WERI-Rb-1 (cell line): Measurements from ENCODE around the gene CTPS2.
"Not testable (repeated sequence)": the region's sequence is repeated elsewhere in the genome, so short reads cannot be mapped to it uniquely, and the experiment has no call there.

ENCODE experiments used
- DNase-seq: peaks from one replicate; pipeline ENCODE4 v3.0.0-alpha.2; 2020
- H3K27ac ChIP-seq: fragments of 250-450 bp; sonication (Bioruptor Pico); 2 replicates; pipeline ENCODE4 v1.5.1; 2020; ENCODE audit warnings: mild to moderate bottlenecking, moderate library complexity
- H3K27me3 ChIP-seq: fragments of 250-450 bp; sonication (Bioruptor Pico); 2 replicates; pipeline ENCODE4 v1.5.1; 2021; ENCODE audit warnings: mild to moderate bottlenecking, low read depth, moderate library complexity; ENCODE audit not compliant: insufficient read depth, severe bottlenecking
- H3K36me3 ChIP-seq: fragments of 250-450 bp; sonication (Bioruptor Pico); 2 replicates; pipeline ENCODE4 v1.5.1; 2020; ENCODE audit warnings: mild to moderate bottlenecking, moderate library complexity
- H3K4me3 ChIP-seq: 2 replicates; pipeline ENCODE4 v1.5.1; 2011; ENCODE audit warnings: low read depth, mild to moderate bottlenecking, control low read depth, low read length
- H3K9me3 ChIP-seq: fragments of 250-450 bp; sonication (Bioruptor Pico); 2 replicates; pipeline ENCODE4 v1.5.1; 2021; ENCODE audit warnings: mild to moderate bottlenecking, moderate library complexity; ENCODE audit not compliant: severe bottlenecking
- TF ChIP-seq, protein P1 (sequence below): IDR thresholded peaks from 2 replicates; pipeline ENCODE4 v1.5.1; 2011; ENCODE audit warnings: low read depth, mild to moderate bottlenecking, control low read depth, inconsistent platforms, low read length

CTPS2 gene

DNA sequence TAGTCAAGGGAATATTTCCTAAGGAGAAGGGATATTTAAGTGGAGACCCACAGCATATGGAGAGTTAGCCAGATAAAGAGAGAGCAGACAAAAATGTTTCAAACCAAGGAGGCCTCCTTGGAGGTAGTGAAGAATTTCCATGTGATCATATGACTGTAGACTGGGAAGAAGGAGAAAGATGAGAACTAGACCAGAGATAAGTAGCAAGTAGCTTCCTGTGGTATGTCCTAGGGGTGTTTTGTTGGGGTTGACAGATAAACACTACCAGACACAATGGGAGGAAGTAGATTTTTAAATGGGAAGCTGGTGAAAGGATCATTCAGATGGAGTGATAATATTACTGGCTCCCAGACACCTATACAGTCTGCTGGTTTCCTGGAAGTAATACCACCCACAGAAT lies 20.5 kb upstream of the CTPS2 start:
- no peaks in the 10 kb centered on the region for H3K9me3 ChIP-seq
- TF ChIP-seq, protein P1, sequence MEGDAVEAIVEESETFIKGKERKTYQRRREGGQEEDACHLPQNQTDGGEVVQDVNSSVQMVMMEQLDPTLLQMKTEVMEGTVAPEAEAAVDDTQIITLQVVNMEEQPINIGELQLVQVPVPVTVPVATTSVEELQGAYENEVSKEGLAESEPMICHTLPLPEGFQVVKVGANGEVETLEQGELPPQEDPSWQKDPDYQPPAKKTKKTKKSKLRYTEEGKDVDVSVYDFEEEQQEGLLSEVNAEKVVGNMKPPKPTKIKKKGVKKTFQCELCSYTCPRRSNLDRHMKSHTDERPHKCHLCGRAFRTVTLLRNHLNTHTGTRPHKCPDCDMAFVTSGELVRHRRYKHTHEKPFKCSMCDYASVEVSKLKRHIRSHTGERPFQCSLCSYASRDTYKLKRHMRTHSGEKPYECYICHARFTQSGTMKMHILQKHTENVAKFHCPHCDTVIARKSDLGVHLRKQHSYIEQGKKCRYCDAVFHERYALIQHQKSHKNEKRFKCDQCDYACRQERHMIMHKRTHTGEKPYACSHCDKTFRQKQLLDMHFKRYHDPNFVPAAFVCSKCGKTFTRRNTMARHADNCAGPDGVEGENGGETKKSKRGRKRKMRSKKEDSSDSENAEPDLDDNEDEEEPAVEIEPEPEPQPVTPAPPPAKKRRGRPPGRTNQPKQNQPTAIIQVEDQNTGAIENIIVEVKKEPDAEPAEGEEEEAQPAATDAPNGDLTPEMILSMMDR, result no peak
- H3K27me3 ChIP-seq, result no peaks in the 10 kb centered on the region
- DNase-seq, result no peak
- no peak overlapping the region for H3K4me3 ChIP-seq
- peaks cover 31% of the 10 kb centered on the region for H3K36me3 ChIP-seq
- no peak overlapping the region for H3K27ac ChIP-seq

DNA sequence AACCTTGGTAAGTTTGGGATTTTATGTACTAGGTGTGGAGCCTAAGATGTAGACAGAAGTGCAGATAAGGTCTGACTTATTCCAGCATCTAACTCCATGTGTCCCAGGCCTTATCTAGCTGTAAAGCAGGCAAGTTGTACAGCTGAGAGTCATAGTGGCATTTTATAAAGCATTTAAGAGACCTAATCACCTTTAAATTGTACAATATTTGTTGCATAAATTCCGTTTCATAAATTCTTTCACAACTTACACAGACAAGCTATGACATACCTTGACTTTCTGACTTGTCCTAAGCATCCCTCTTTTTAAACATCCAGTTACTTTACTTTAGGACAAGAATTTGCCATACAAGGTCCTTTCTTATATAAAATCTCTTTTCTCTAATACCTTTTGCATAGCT lies 18.0 kb upstream of the CTPS2 start:
- no peak for DNase-seq
- H3K27me3 ChIP-seq, result no peaks in the 10 kb centered on the region
- TF ChIP-seq, protein P1, result no peak
- H3K27ac ChIP-seq, result no peak overlapping the region
- no peaks in the 10 kb centered on the region for H3K9me3 ChIP-seq
- H3K36me3 ChIP-seq, result peaks cover 11% of the 10 kb centered on the region
- H3K4me3 ChIP-seq, result no peak overlapping the region

DNA sequence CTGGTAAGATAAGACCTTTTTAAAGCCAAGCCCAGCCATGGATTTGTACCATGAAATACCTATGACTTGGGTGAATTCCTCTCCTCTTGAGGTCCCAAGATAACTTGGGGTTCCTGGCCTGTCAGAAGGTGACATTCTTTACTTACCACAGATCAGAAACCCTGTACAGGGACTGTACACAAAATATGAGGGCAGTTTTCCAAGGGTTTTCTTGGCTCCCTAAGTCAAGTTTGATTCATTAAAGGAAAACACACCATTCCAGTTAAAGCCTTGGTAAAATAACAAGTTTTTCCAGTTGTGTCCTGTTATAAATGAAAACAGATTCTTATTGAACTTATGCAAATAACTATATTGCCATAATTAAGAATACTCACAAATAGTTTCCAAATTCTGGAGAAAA lies 15.2 kb upstream of the CTPS2 start:
- DNase-seq, result no peak
- no peak overlapping the region for H3K27ac ChIP-seq

DNA sequence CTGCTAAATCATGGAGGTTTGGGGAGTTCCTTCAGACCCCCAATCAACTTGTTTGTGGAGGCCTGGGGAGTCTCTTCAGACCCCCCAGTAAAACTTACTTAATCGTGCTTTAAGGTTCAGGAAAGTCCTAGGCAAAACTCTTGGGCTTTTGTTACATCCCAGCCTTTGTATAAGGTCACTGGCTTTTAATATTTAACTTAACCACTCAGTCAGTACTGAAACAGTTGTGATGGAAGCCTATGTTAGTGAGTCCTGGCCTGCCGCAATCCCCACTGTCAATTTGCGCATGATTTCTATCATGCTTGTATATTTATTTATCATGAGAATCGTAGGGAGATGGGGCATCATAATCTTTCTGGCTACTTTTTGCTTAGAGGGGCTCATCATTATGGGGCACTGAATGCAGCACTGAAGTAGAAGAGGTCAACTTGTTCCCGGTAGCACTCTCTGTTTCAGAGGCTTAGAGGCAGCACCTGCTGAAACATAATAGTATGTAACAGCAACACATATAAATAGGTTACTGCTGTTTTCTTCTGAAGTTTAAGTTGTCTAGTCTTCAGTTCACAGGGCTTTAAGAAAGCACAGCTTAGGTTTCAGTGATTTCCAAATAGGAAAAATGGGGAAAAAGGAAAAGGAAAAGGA lies 14.0 kb upstream of the CTPS2 start:
- not testable (repeated sequence) for DNase-seq, H3K9me3 ChIP-seq, H3K27ac ChIP-seq, H3K27me3 ChIP-seq, H3K4me3 ChIP-seq
- peaks cover 23% of the 10 kb centered on the region for H3K36me3 ChIP-seq

More for the DNA sequence above, 15.2 kb upstream of the CTPS2 start:
- Histone ChIP-seq H3K27me3 (no peaks in the 10 kb centered on the region), H3K9me3 (no peaks in the 10 kb centered on the region), H3K36me3 (peaks cover 17% of the 10 kb centered on the region), H3K4me3 (no peak overlapping the region)
- TF ChIP-seq, protein P1, result no peak

DNA sequence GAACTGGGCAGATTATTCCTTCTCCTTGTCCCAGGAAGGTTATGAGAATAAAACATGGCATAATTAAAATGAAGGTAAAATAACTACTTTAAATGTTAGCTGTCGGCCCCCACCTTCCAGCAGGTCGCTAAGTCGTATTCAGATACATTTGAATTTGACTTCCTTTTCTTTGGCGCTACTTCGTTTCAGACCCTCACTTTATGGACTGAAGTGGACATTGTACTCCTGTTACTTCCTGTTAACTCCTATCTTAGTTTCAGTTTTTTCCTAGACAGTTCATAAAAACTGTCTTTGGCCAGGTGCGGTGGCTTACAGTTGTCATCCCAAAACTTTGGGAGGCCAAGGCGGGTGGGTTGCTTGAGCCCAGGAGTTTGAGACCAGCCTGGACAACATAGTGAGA lies 12.6 kb upstream of the CTPS2 start:
- DNase-seq, result no peak

GRCh38 chrX:16722481-16722880 lies 10.0 kb upstream of the CTPS2 start:
- TF ChIP-seq, protein P1, result no peak
- no peaks in the 10 kb centered on the region for H3K27me3 ChIP-seq
- no peak overlapping the region for H3K4me3 ChIP-seq
- H3K9me3 ChIP-seq, result no peaks in the 10 kb centered on the region
- H3K36me3 ChIP-seq, result peaks cover 23% of the 10 kb centered on the region
- H3K27ac ChIP-seq, result no peak overlapping the region
- DNase-seq, result no peak

More for the DNA sequence above, 12.6 kb upstream of the CTPS2 start:
- H3K4me3 ChIP-seq, result no peak overlapping the region
- no peaks in the 10 kb centered on the region for H3K9me3 ChIP-seq
- no peaks in the 10 kb centered on the region for H3K27me3 ChIP-seq
- TF ChIP-seq, protein P1, result no peak
- H3K36me3 ChIP-seq, result peaks cover 27% of the 10 kb centered on the region
- no peak overlapping the region for H3K27ac ChIP-seq
